ENCODE measurements around the gene GLI1.
"Not testable (repeated sequence)": the region's sequence is repeated elsewhere in the genome, so short reads cannot be mapped to it uniquely, and the experiment has no call there.

The GLI1 gene

GRCh38 chr12:57459750-57460467 lies at the start of gene GLI1:
Gene GLI1 (plus strand): TSS chr12:57459785. CDS start chr12:57463692, 3,907 bp downstream.
- no peak for DNase-seq (ENCODE audit: low read depth, low spot score)
- H3K27ac ChIP-seq: peak within 1 kb of the TSS; percentile 97

- H3K27ac ChIP-seq: no peak overlapping the region
- no peak for DNase-seq (ENCODE audit: low read depth, low spot score)
Observed at GRCh38 chr12:57410534-57410933, 49.1 kb upstream of the GLI1 start.

- not testable (repeated sequence) for H3K27ac ChIP-seq; DNase-seq (ENCODE audit: low read depth, low spot score)
Observed at GRCh38 chr12:57414160-57414559, 45.4 kb upstream of the GLI1 start.

- no peak overlapping the region for H3K27ac ChIP-seq
- no peak for DNase-seq (ENCODE audit: low read depth, low spot score)
Observed at GRCh38 chr12:57415088-57415487, 44.5 kb upstream of the GLI1 start.

- DNase-seq (ENCODE audit: low read depth, low spot score): no peak
- no peak overlapping the region for H3K27ac ChIP-seq
Observed at GRCh38 chr12:57416039-57416996, 43.3 kb upstream of the GLI1 start.

- H3K27ac ChIP-seq: no peak overlapping the region
Observed at GRCh38 chr12:57418255-57418654, 41.3 kb upstream of the GLI1 start.

GRCh38 chr12:57419495-57419894 lies 40.1 kb upstream of the GLI1 start:
- H3K27ac ChIP-seq: no peak overlapping the region
- DNase-seq (ENCODE audit: low read depth, low spot score): no peak

More at GRCh38 chr12:57418255-57418654, 41.3 kb upstream of the GLI1 start:
- no peak for DNase-seq (ENCODE audit: low read depth, low spot score)

- no peak for DNase-seq (ENCODE audit: low read depth, low spot score)
- no peak overlapping the region for H3K27ac ChIP-seq
Observed at GRCh38 chr12:57420482-57420881, 39.1 kb upstream of the GLI1 start.

GRCh38 chr12:57426948-57427347 lies 32.6 kb upstream of the GLI1 start:
- not testable (repeated sequence) for H3K27ac ChIP-seq; DNase-seq (ENCODE audit: low read depth, low spot score)

- no peak for DNase-seq (ENCODE audit: low read depth, low spot score)
- no peak overlapping the region for H3K27ac ChIP-seq
Observed at GRCh38 chr12:57428965-57429364, 30.6 kb upstream of the GLI1 start.

GRCh38 chr12:57429473-57430111 lies 30.0 kb upstream of the GLI1 start:
- no peak for DNase-seq (ENCODE audit: low read depth, low spot score)
- H3K27ac ChIP-seq: peak overlapping the region; percentile 85

- peak overlapping the region; percentile 85 for H3K27ac ChIP-seq
- no peak for DNase-seq (ENCODE audit: low read depth, low spot score)
Observed at GRCh38 chr12:57430112-57430930, 29.3 kb upstream of the GLI1 start.

GRCh38 chr12:57430931-57431566 lies 28.5 kb upstream of the GLI1 start, which contains the start of gene R3HDM2:
Gene R3HDM2 (minus strand): TSS chr12:57431043. CDS start chr12:57310428, 120,615 bp downstream.
- DNase-seq (ENCODE audit: low read depth, low spot score): peak; percentile 62
- H3K27ac ChIP-seq: peak within 1 kb of the TSS; percentile 85

GRCh38 chr12:57431654-57432188 lies 27.9 kb upstream of the GLI1 start:
- no peak for DNase-seq (ENCODE audit: low read depth, low spot score)
- peak overlapping the region; percentile 85 for H3K27ac ChIP-seq

- H3K27ac ChIP-seq: no peak overlapping the region
- DNase-seq (ENCODE audit: low read depth, low spot score): no peak
Observed at GRCh38 chr12:57433370-57433769, 26.2 kb upstream of the GLI1 start.

GRCh38 chr12:57434517-57435223 lies 24.9 kb upstream of the GLI1 start, which contains the start of gene INHBC:
Gene INHBC (plus strand): TSS chr12:57434784. CDS start chr12:57434887, 103 bp downstream.
- DNase-seq (ENCODE audit: low read depth, low spot score): no peak
- H3K27ac ChIP-seq: no peak within 1 kb of the TSS

GRCh38 chr12:57435293-57435692 lies 24.3 kb upstream of the GLI1 start:
- no peak for DNase-seq (ENCODE audit: low read depth, low spot score)
- H3K27ac ChIP-seq: no peak overlapping the region

GRCh38 chr12:57438400-57438799 lies 21.2 kb upstream of the GLI1 start:
- no peak overlapping the region for H3K27ac ChIP-seq
- no peak for DNase-seq (ENCODE audit: low read depth, low spot score)

Measured in epithelial cell of prostate (primary cell).